Measurements from ENCODE around the gene PTPRN. TPM values are rescaled to one million over a fixed set of nuclear protein-coding genes. Genes with fewer than 3 reads are reported as not detected.

The PTPRN gene
- total and polyA plus RNA-seq, 2 experiments from 2014 or later = 5.1 to 22.1 TPM

- H3K4me3 Mint-ChIP-seq = no peak overlapping the region
- Histone ChIP-seq H3K4me3 (no peak overlapping the region), H3K79me2 (replicated peaks; ENCODE audit: insufficient read depth) (no peaks in the 10 kb centered on the region), H3K27me3 (ENCODE audit: insufficient read depth) (no peaks in the 10 kb centered on the region), H3F3A (replicated peaks; ENCODE audit: low read depth) (no peaks in the 10 kb centered on the region), H3K9me2 (ENCODE audit: insufficient read depth) (no peaks in the 10 kb centered on the region), H4K20me1 (replicated peaks; ENCODE audit: insufficient read depth) (no peaks in the 10 kb centered on the region), H3K27ac (ENCODE audit: low read depth) (no peak overlapping the region), H3K36me3 (ENCODE audit: insufficient read depth) (no peaks in the 10 kb centered on the region), H3K4me1 (ENCODE audit: insufficient read depth) (no peaks in the 10 kb centered on the region), H2AFZ (no peak overlapping the region), H3K4me2 (no peak overlapping the region)
- ATAC-seq = peak; percentile 85
- no peak overlapping the region for H3K27ac Mint-ChIP-seq
- H3K4me1 Mint-ChIP-seq = no peaks in the 10 kb centered on the region
- H3K27me3 Mint-ChIP-seq (ENCODE audit: insufficient read depth, low read depth, poor library complexity) = peaks cover 17% of the 10 kb centered on the region
- H3K36me3 Mint-ChIP-seq (ENCODE audit: low read depth) = no peaks in the 10 kb centered on the region
- H3K9me3 Mint-ChIP-seq = no peaks in the 10 kb centered on the region
- no peak for TF ChIP-seq STAT1 (IDR thresholded peaks at IDR 0.05; ENCODE audit: unreplicated experiment)
- TF ChIP-seq ZNF114 (CRISPR knock-in tag; IDR thresholded peaks at IDR 0.05) = no peak
- no peak for TF ChIP-seq REST (IDR thresholded peaks at IDR 0.05; ENCODE audit: unreplicated experiment)
- no peak for TF ChIP-seq POLR2AphosphoS5 (IDR thresholded peaks at IDR 0.05; ENCODE audit: low read depth)
- no peak for TF ChIP-seq EZH2phosphoT487 (IDR thresholded peaks at IDR 0.05; ENCODE audit: unreplicated experiment)
- no peak for TF ChIP-seq ZNF331 (CRISPR knock-in tag; IDR thresholded peaks at IDR 0.05; ENCODE audit: low read depth)
- no peak for TF ChIP-seq NANOG (IDR thresholded peaks at IDR 0.05; ENCODE audit: borderline replicate concordance)
- no peak for TF ChIP-seq EZH2 (IDR thresholded peaks at IDR 0.05; ENCODE audit: low read depth, unreplicated experiment)
- no peak for TF ChIP-seq JUNB (IDR thresholded peaks at IDR 0.05; ENCODE audit: unreplicated experiment)
- no peak for TF ChIP-seq ETS1 (IDR thresholded peaks at IDR 0.05)
- TF ChIP-seq ZNF462 (CRISPR knock-in tag; IDR thresholded peaks at IDR 0.05) = no peak
- no peak for TF ChIP-seq CREB1 (CRISPR knock-in tag; IDR thresholded peaks at IDR 0.05; ENCODE audit: low read depth)
- TF ChIP-seq CTCF (conservative IDR thresholded peaks at IDR 0.05; ENCODE audit: low read depth in 2 of 2) = no peak
- no peak for DNase-seq (ENCODE audit: low spot score)
Observed at GRCh38 chr2:219266232-219266631, 43.0 kb downstream of the PTPRN start.

All from GM23338 (cell line).